H1 (cell line): ENCODE data around the gene STEEP1. TPM values are rescaled to one million over a fixed set of nuclear protein-coding genes. Genes with fewer than 3 reads are reported as not detected.

Source experiments
- CHD2 ChIP-seq: IDR thresholded peaks from 2 replicates; pipeline ENCODE4 v1.6.1; 2012; ENCODE audit warnings: low read length, improper control_type of control experiment
- FOSL1 ChIP-seq: IDR thresholded peaks from 2 replicates; pipeline ENCODE4 v1.6.1; 2011; ENCODE audit warnings: mild to moderate bottlenecking, low read depth, low read length, moderate library complexity; ENCODE audit not compliant: insufficient read depth
- NRF1 ChIP-seq: IDR thresholded peaks from 2 replicates; pipeline ENCODE4 v1.6.1; 2011; ENCODE audit warnings: mild to moderate bottlenecking, low read depth, low read length, improper control_type of control experiment
- PHF8 ChIP-seq: fragments of 200-600 bp; sonication (generic); conservative IDR thresholded peaks from 2 replicates; pipeline ENCODE4 v1.7.1; 2012; ENCODE audit warnings: low read depth, mild to moderate bottlenecking, inconsistent platforms, low read length, moderate library complexity
- POLR2A ChIP-seq, 2 experiments: IDR thresholded peaks; 1 replicate in 1 of 2; 2 replicates in 1 of 2; pipeline ENCODE4 v1.6.1; 2011; ENCODE audit warnings: low read depth in 2 of 2, low read length in 2 of 2, mild to moderate bottlenecking in 2 of 2; ENCODE audit errors: control extremely low read depth in 1 of 2
- POLR2AphosphoS5 ChIP-seq: IDR thresholded peaks from 2 replicates; pipeline ENCODE4 v1.6.1; 2011; ENCODE audit warnings: low read depth, low read length
- SAP30 ChIP-seq: fragments of 300-600 bp; sonication (generic); IDR thresholded peaks from 2 replicates; pipeline ENCODE4 v1.7.1; 2012; ENCODE audit warnings: low read length, moderate library complexity, mild to moderate bottlenecking, inconsistent platforms; ENCODE audit not compliant: insufficient read depth, insufficient replicate concordance
- SIX5 ChIP-seq: IDR thresholded peaks from 2 replicates; pipeline ENCODE4 v1.6.1; 2011; ENCODE audit warnings: mild to moderate bottlenecking, low read depth, low read length
- SP4 ChIP-seq: IDR thresholded peaks from 2 replicates; pipeline ENCODE4 v1.6.1; 2012; ENCODE audit warnings: low read length, inconsistent platforms
- TCF12 ChIP-seq: IDR thresholded peaks from 2 replicates; pipeline ENCODE4 v1.6.1; 2011; ENCODE audit warnings: low read depth, mild to moderate bottlenecking, low read length
- polyA plus RNA-seq, 7 experiments: library from polyadenylated mRNA; depleted of rRNA in 3 of 7; stranded (reverse) in 5 of 7; unstranded in 2 of 7; fragments of >200 nt in 5 of 7; fragments of 200-250 nt in 2 of 7; gene quantifications; 1 replicate in 5 of 7; 2 replicates in 1 of 7; 4 replicates in 1 of 7; pipeline versions ENCODE4 v1.2.1 to v1.2.3, GENCODE V29; 2011 to 2013; ENCODE audit warnings: missing spikeins in 2 of 7, mixed read lengths in 2 of 7
- total RNA-seq: library from RNA; stranded (reverse); fragmentation: NEBNext Ultra II Directional; extraction: Animal tissue kit (Norgen Biotek cat#: 25700); gene quantifications from 2 replicates; pipeline ENCODE4 v1.2.1, GENCODE V29; 2021
- TF ChIP-seq, protein P1 (sequence below): IDR thresholded peaks from 2 replicates; pipeline ENCODE4 v1.6.1; 2012; ENCODE audit warnings: inconsistent platforms
- TF ChIP-seq, protein P2 (sequence below): IDR thresholded peaks from 2 replicates; pipeline ENCODE4 v1.6.1; 2012; ENCODE audit warnings: low read length, inconsistent platforms

The STEEP1 gene
- total and polyA plus RNA-seq, 2 of the 8 experiments (the other 6 are each of a cell fraction or from before 2014, with no cell fraction given), result 9.2 to 29.7 TPM

GRCh38 chrX:119606280-119607017 is 41.2 kb upstream of the STEEP1 start, which contains the start of gene NKRF (continued):
- TF ChIP-seq, protein P1, sequence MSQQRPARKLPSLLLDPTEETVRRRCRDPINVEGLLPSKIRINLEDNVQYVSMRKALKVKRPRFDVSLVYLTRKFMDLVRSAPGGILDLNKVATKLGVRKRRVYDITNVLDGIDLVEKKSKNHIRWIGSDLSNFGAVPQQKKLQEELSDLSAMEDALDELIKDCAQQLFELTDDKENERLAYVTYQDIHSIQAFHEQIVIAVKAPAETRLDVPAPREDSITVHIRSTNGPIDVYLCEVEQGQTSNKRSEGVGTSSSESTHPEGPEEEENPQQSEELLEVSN, result peak; percentile 79
- TF ChIP-seq TCF12 (no peak), SAP30 (no peak), SP4 (no peak), NRF1 (peak; percentile 65), POLR2AphosphoS5 (peak; percentile 82), PHF8 (peak; percentile 72), FOSL1 (no peak), POLR2A (IDR thresholded peaks at IDR 0.05; ENCODE audit: control extremely low read depth in 1 of 2, low read depth in 2 of 2, low read length in 2 of 2) (peak; percentile 26 to 68; a peak in 2 of 3 replicates), SIX5 (no peak), CHD2 (peak; percentile 96)
- TF ChIP-seq, protein P2, sequence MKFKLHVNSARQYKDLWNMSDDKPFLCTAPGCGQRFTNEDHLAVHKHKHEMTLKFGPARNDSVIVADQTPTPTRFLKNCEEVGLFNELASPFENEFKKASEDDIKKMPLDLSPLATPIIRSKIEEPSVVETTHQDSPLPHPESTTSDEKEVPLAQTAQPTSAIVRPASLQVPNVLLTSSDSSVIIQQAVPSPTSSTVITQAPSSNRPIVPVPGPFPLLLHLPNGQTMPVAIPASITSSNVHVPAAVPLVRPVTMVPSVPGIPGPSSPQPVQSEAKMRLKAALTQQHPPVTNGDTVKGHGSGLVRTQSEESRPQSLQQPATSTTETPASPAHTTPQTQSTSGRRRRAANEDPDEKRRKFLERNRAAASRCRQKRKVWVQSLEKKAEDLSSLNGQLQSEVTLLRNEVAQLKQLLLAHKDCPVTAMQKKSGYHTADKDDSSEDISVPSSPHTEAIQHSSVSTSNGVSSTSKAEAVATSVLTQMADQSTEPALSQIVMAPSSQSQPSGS, result 0 out of 2 replicates have a peak, but pooled peaks have one; percentile 52
- TF ChIP-seq, all 59 proteins: peak for 12
